PC-9 (cell line): Measurements from ENCODE around the gene ZNF219.

ENCODE experiments used
- EZH2 ChIP-seq: fragments of 200-600 bp; sonication (generic); IDR thresholded peaks from 2 replicates; pipeline ENCODE4 v1.8.0; 2017; ENCODE audit warnings: antibody characterized with exemption, low read depth
- TF ChIP-seq, protein P1 (sequence below): fragments of 200-600 bp; sonication (generic); conservative IDR thresholded peaks from 2 replicates; pipeline ENCODE4 v1.6.1; 2017; ENCODE audit warnings: mixed run types, antibody characterized with exemption, mild to moderate bottlenecking, moderate library complexity

DNA sequence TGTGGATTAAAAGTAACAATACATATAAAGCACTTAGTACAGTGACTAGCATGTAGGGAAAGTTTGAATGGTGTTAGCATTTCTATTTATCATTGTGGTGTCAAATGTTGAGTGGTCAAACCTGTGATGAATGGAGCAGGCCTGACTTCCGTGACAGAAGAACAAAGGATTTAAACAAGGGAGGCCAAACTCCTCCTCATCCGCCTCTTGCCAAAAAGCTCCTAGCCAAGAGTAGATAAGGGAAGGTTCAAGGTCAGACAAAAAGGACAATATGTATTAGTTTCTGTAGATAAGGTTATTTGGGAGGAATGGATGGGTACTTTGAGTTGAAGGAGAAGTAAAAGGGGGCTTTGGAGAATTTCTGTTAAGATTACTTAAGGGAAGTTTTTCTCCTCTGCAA, 49.8 kb downstream of the ZNF219 start:
- TF ChIP-seq, protein P1, sequence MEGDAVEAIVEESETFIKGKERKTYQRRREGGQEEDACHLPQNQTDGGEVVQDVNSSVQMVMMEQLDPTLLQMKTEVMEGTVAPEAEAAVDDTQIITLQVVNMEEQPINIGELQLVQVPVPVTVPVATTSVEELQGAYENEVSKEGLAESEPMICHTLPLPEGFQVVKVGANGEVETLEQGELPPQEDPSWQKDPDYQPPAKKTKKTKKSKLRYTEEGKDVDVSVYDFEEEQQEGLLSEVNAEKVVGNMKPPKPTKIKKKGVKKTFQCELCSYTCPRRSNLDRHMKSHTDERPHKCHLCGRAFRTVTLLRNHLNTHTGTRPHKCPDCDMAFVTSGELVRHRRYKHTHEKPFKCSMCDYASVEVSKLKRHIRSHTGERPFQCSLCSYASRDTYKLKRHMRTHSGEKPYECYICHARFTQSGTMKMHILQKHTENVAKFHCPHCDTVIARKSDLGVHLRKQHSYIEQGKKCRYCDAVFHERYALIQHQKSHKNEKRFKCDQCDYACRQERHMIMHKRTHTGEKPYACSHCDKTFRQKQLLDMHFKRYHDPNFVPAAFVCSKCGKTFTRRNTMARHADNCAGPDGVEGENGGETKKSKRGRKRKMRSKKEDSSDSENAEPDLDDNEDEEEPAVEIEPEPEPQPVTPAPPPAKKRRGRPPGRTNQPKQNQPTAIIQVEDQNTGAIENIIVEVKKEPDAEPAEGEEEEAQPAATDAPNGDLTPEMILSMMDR = no peak
- TF ChIP-seq EZH2 = no peak
